Esophagus muscularis mucosa (tissue), 4 donors: ENCODE results near the gene ARMH2. TPM values are rescaled to one million over a fixed set of nuclear protein-coding genes. Genes with fewer than 3 reads are reported as not detected.

Source experiments
- DNase-seq: peaks from one replicate; pipeline ENCODE4 v3.0.0-alpha.2; 2017; ENCODE audit errors: extremely low spot score
- H3K27ac ChIP-seq, 4 donors: fragments of 200-600 bp; sonication (generic); replicated peaks in 1 of 4; 1 replicate in 3 of 4; 2 replicates in 1 of 4; pipeline ENCODE4 v1.5.1; 2016 to 2019; ENCODE audit warnings: mild to moderate bottlenecking in 1 of 4
- H3K27me3 ChIP-seq, 4 donors: fragments of 200-600 bp; sonication (generic); one replicate each; pipeline versions ENCODE4 v1.5.1 to v1.6.0; 2016 to 2019
- H3K36me3 ChIP-seq, 4 donors: fragments of 200-600 bp; sonication (generic); one replicate each; pipeline ENCODE4 v1.5.1; 2016 to 2019
- H3K4me1 ChIP-seq, 4 donors: fragments of 200-600 bp; sonication (generic); one replicate each; pipeline ENCODE4 v1.5.1; 2016 to 2019
- H3K4me3 ChIP-seq, 4 donors: fragments of 200-600 bp; sonication (generic); 1 replicate in 2 of 4; 2 replicates in 2 of 4; pipeline ENCODE4 v1.5.1; 2016 to 2019; ENCODE audit warnings: mild to moderate bottlenecking in 4 of 4, moderate library complexity in 1 of 4
- H3K9me3 ChIP-seq, 4 donors: fragments of 200-600 bp; sonication (generic); 1 replicate in 3 of 4; 2 replicates in 1 of 4; pipeline ENCODE4 v1.5.1; 2016 to 2019
- CTCF ChIP-seq, 3 experiments: fragments of 200-600 bp in 2 of 3; fragments of 450-650 bp in 1 of 3; sonication (generic) in 2 of 3; IDR thresholded peaks; one replicate each; pipeline ENCODE4 v1.5.1; 2017 to 2019; ENCODE audit warnings: antibody characterized with exemption in 3 of 3, mild to moderate bottlenecking in 2 of 3, moderate library complexity in 1 of 3
- EP300 ChIP-seq: sonication (generic); formaldehyde crosslinking; IDR thresholded peaks from one replicate; pipeline ENCODE4 v1.6.1; 2017; ENCODE audit warnings: antibody characterized with exemption
- POLR2A ChIP-seq: fragments of 450-650 bp; IDR thresholded peaks from one replicate; pipeline ENCODE4 v1.6.1; 2017; ENCODE audit warnings: antibody characterized with exemption, moderate library complexity, mild to moderate bottlenecking, low read depth
- POLR2AphosphoS5 ChIP-seq, 2 donors: sonication (generic); formaldehyde crosslinking; IDR thresholded peaks; one replicate each; pipeline ENCODE4 v1.6.1; 2017; ENCODE audit warnings: antibody characterized with exemption in 2 of 2
- WGBS: methylation state at CpG from one replicate; pipeline ENCODE4 v1.1.5; 2018; 5-methylcytosine and 5-hydroxymethylcytosine counted together
- intact Hi-C: fragments of 100-400 bp; cut with DNase I; formaldehyde crosslinking; loops from one replicate; pipeline ENCODE4 v1.15.1; 2023
- total RNA-seq, 4 donors: library from RNA; depleted of rRNA; stranded (reverse); fragments of >200 nt; gene quantifications; one replicate each; pipeline versions ENCODE4 v1.1.0 to v1.2.1, GENCODE V29; 2016

Gene ARMH2
- total RNA-seq, 4 donors from 2014 or later: not detected

- no peak overlapping the region for H3K4me3 ChIP-seq
- WGBS: 91% methylated on average over 2 of the region's 2 CpGs
- no peak for DNase-seq
- peaks cover 0 to 24% (median 0%) of the 10 kb centered on the region in 4 donors for H3K36me3 ChIP-seq
- TF ChIP-seq CTCF (IDR thresholded peaks at IDR 0.05) (no peak), POLR2A (no peak), POLR2AphosphoS5 (IDR thresholded peaks at IDR 0.05) (no peak), EP300 (no peak)
- H3K4me1 ChIP-seq: no peaks in the 10 kb centered on the region
- H3K9me3 ChIP-seq: no peaks in the 10 kb centered on the region
- no peaks in the 10 kb centered on the region for H3K27me3 ChIP-seq
- no peak overlapping the region for H3K27ac ChIP-seq
- intact Hi-C loops: no loop called here
Observed at GRCh38 chr6:24823185-24823584, 24.5 kb upstream of the ARMH2 start.

- intact Hi-C loops: no loop called here
- DNase-seq: no peak
- TF ChIP-seq CTCF (IDR thresholded peaks at IDR 0.05) (no peak), POLR2AphosphoS5 (IDR thresholded peaks at IDR 0.05) (no peak), EP300 (no peak), POLR2A (no peak)
- Histone ChIP-seq H3K4me1 (no peaks in the 10 kb centered on the region), H3K4me3 (no peak overlapping the region), H3K36me3 (peaks cover 0 to 21% (median 0%) of the 10 kb centered on the region in 4 donors), H3K27me3 (no peaks in the 10 kb centered on the region), H3K9me3 (no peaks in the 10 kb centered on the region), H3K27ac (no peak overlapping the region)
- 90% methylated on average over 6 of the region's 6 CpGs for WGBS
Observed at GRCh38 chr6:24822696-24823095, 24.0 kb upstream of the ARMH2 start.

GRCh38 chr6:24821860-24822444, 23.2 kb upstream of the ARMH2 start:
- no peak overlapping the region for H3K27ac ChIP-seq
- WGBS: 94% methylated on average over 3 of the region's 3 CpGs
- TF ChIP-seq CTCF (IDR thresholded peaks at IDR 0.05) (no peak), EP300 (no peak), POLR2AphosphoS5 (IDR thresholded peaks at IDR 0.05) (no peak), POLR2A (no peak)
- H3K4me1 ChIP-seq: no peaks in the 10 kb centered on the region
- no peak for DNase-seq
- peaks cover 0 to 14% (median 0%) of the 10 kb centered on the region in 4 donors for H3K36me3 ChIP-seq
- no peaks in the 10 kb centered on the region for H3K27me3 ChIP-seq
- H3K9me3 ChIP-seq: no peaks in the 10 kb centered on the region
- no peak overlapping the region for H3K4me3 ChIP-seq
- intact Hi-C loops: no loop called here

- Histone ChIP-seq H3K27ac (no peak overlapping the region), H3K36me3 (peaks cover 0 to 11% (median 0%) of the 10 kb centered on the region in 4 donors), H3K4me3 (no peak overlapping the region), H3K4me1 (no peaks in the 10 kb centered on the region), H3K27me3 (no peaks in the 10 kb centered on the region), H3K9me3 (no peaks in the 10 kb centered on the region)
- 86% methylated on average over 2 of the region's 2 CpGs for WGBS
- no peak for DNase-seq
- intact Hi-C loops: no loop called here
- TF ChIP-seq CTCF (IDR thresholded peaks at IDR 0.05): no peak
- no peak for TF ChIP-seq POLR2AphosphoS5 (IDR thresholded peaks at IDR 0.05)
- TF ChIP-seq EP300: no peak
- no peak for TF ChIP-seq POLR2A
Observed at GRCh38 chr6:24818346-24818745, 19.6 kb upstream of the ARMH2 start.

- Histone ChIP-seq H3K4me1 (no peaks in the 10 kb centered on the region), H3K9me3 (no peaks in the 10 kb centered on the region), H3K36me3 (peaks cover 0 to 22% (median 1%) of the 10 kb centered on the region in 4 donors), H3K4me3 (no peak overlapping the region), H3K27me3 (no peaks in the 10 kb centered on the region), H3K27ac (no peak overlapping the region)
- no peak for DNase-seq
- 82% methylated on average over 3 of the region's 3 CpGs for WGBS
- TF ChIP-seq POLR2AphosphoS5 (IDR thresholded peaks at IDR 0.05) (no peak), EP300 (no peak), CTCF (IDR thresholded peaks at IDR 0.05) (no peak)
- intact Hi-C loops: no loop called here
Observed at GRCh38 chr6:24809728-24810127, 11.0 kb upstream of the ARMH2 start.
